ENCODE measurements around the gene EMP2.
"Not testable (repeated sequence)": the region's sequence is repeated elsewhere in the genome, so short reads cannot be mapped to it uniquely, and the experiment has no call there.

Gene EMP2, protein sequence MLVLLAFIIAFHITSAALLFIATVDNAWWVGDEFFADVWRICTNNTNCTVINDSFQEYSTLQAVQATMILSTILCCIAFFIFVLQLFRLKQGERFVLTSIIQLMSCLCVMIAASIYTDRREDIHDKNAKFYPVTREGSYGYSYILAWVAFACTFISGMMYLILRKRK

DNA sequence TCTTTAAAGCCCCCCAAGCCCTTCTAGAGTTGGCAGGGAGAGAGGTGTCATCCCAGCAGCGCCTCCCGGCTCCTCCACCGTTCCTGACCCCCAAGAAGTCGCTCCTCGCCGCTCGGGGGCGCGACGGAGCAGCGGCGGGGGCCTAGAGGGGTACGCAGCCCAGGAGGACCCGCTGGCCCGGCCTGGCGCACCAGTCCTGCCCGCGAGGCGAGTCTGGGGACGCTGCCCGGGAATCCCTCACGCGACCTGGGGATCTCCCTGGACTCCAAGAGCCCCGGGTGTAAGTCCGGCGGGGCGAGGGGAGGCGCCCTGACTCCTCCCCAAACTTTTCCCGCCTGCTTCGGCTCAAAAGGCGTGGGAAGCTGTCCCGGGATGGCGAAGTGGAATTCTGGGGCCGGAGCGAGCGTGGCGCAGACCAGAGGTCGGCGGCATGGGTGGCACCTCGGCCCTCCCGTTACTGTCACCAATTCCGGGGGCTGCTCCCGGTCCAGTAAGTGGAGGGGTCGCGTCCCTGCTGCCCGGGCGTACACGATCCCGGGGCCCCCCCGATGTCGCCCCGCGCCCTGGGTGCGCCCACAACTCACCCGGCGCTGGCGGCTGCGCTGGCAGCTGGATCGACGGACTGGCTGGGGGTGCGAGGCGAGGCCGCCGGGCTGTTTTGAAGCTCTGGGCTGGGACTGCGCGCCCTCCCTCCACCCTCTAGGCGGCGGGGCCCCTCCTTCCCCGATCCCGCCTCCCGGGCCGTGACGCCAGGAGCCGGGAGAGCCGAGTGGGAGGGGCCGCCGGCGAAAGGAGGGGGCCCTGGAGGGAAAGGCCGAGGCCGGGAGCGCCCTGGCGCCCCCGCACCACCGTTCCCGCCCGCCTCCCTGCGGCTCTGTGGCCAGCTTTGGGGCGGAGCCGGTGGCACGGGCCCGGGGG, at the start of gene EMP2:
Gene EMP2 (minus strand): TSS at position 634 of the 918 bp plus-strand sequence. CDS start 32,981 bp downstream, outside the sequence.
- Histone ChIP-seq H3K4me1 (ENCODE audit: control insufficient read depth in 1 of 2, insufficient read depth in 2 of 2, low read length in 2 of 2) (peaks cover 23 to 46% of the 10 kb centered on the region in 2 donors), H3K4me3 (ENCODE audit: low read depth in 1 of 2, low read length in 2 of 2) (peak within 1 kb of the TSS; percentile 79 to 86), H3K36me3 (ENCODE audit: control insufficient read depth in 1 of 2, insufficient read depth in 2 of 2, low read length in 2 of 2) (no peaks in the 10 kb centered on the region), H3K27me3 (ENCODE audit: low read depth, low read length) (no peaks in the 10 kb centered on the region), H3K27ac (ENCODE audit: low read length) (peak within 1 kb of the TSS; percentile 77), H3K9me3 (ENCODE audit: control insufficient read depth in 1 of 2, low read length in 2 of 2) (peaks cover 0 to 2% of the 10 kb centered on the region in 2 donors)

DNA sequence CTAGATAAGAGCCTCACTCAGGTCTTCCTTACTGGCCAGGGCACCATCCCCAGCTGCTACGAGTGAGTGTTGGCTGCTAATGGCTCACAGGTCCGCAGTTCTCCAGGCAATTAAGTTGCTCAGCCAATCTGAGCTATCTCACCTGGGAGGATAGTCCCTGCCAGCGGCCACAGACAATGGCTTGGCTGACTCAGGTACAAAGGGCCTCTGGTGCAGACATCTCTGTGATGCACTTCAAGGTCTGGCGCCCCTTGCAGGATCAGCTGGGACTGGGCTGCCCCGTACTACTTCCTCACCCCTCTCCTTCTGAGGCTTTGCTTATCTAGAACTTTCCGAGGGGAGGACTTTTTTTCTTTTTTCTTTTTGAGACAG, 49.2 kb upstream of the EMP2 start:
- H3K36me3 ChIP-seq (ENCODE audit: control insufficient read depth in 1 of 2, insufficient read depth in 2 of 2, low read length in 2 of 2), result no peaks in the 10 kb centered on the region
- no peak overlapping the region for H3K4me3 ChIP-seq (ENCODE audit: low read depth in 1 of 2, low read length in 2 of 2)
- H3K4me1 ChIP-seq (ENCODE audit: control insufficient read depth in 1 of 2, insufficient read depth in 2 of 2, low read length in 2 of 2), result no peaks in the 10 kb centered on the region
- H3K9me3 ChIP-seq (ENCODE audit: control insufficient read depth in 1 of 2, low read length in 2 of 2), result peaks cover 0 to 8% of the 10 kb centered on the region in 2 donors
- H3K27me3 ChIP-seq (ENCODE audit: low read depth, low read length), result no peaks in the 10 kb centered on the region
- no peak overlapping the region for H3K27ac ChIP-seq (ENCODE audit: low read length)

DNA sequence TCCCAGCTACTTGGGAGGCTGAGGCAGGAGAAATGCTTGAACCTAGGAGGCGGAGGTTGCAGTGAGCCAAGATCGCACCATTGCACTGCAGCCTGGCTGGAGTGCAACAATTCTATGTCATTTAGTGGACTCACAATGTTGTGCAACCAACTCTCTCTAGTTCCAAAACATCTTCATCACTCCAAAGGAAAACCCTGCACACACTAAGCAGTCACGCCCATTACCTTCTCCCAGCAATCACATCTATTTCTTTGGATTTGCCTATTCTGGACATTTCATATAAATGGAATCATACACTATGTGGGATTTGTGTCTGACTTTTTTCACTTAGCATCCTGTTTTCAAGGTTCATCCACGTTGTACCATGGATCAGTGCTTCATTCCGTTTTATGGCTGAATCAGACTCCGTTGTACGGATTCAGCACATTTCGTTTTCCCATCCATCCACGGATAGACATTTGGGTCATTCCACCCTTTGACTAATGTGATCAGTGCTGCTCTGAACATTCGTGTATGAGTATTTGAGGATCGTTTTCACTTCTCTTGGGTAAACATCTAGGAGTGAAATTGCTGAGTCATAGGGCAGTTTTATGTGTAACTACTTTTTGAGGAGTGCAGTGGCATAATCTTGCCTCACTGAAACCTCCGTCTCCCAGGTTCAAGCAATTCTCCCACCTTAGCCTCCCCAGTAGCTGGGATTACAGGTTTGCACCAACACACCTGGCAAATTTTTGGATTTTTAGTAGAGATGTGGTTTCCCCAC, 45.4 kb upstream of the EMP2 start:
- H3K27ac ChIP-seq (ENCODE audit: low read length), result no peak overlapping the region
- no peaks in the 10 kb centered on the region for H3K36me3 ChIP-seq (ENCODE audit: control insufficient read depth in 1 of 2, insufficient read depth in 2 of 2, low read length in 2 of 2)
- no peak overlapping the region for H3K4me3 ChIP-seq (ENCODE audit: low read depth in 1 of 2, low read length in 2 of 2)
- H3K27me3 ChIP-seq (ENCODE audit: low read depth, low read length), result no peaks in the 10 kb centered on the region
- no peaks in the 10 kb centered on the region for H3K9me3 ChIP-seq (ENCODE audit: control insufficient read depth in 1 of 2, low read length in 2 of 2)
- no peaks in the 10 kb centered on the region for H3K4me1 ChIP-seq (ENCODE audit: control insufficient read depth in 1 of 2, insufficient read depth in 2 of 2, low read length in 2 of 2)

DNA sequence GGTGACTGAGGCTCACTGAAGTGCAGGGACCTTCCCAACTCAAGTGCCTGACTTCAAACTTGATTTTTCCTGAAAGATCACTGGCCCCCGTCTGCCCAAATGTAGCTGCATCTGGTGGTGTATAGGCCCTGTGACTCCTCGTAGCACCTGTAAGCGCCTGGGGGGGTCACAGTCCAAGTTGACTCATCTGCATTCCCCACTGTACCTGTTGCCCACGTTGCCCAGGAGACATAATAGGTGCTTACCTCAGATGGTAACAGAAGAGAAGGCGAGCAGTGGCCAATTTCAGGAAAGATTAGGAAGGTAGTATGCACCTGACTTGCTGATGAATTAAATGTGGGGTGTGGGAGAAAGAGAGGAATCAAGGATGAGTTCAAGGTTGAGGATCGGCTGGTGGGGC, 44.1 kb upstream of the EMP2 start:
- peaks cover 0 to 5% of the 10 kb centered on the region in 2 donors for H3K4me1 ChIP-seq (ENCODE audit: control insufficient read depth in 1 of 2, insufficient read depth in 2 of 2, low read length in 2 of 2)
- H3K4me3 ChIP-seq (ENCODE audit: low read depth in 1 of 2, low read length in 2 of 2), result no peak overlapping the region
- no peaks in the 10 kb centered on the region for H3K27me3 ChIP-seq (ENCODE audit: low read depth, low read length)
- no peaks in the 10 kb centered on the region for H3K36me3 ChIP-seq (ENCODE audit: control insufficient read depth in 1 of 2, insufficient read depth in 2 of 2, low read length in 2 of 2)
- H3K9me3 ChIP-seq (ENCODE audit: control insufficient read depth in 1 of 2, low read length in 2 of 2), result no peaks in the 10 kb centered on the region
- no peak overlapping the region for H3K27ac ChIP-seq (ENCODE audit: low read length)

DNA sequence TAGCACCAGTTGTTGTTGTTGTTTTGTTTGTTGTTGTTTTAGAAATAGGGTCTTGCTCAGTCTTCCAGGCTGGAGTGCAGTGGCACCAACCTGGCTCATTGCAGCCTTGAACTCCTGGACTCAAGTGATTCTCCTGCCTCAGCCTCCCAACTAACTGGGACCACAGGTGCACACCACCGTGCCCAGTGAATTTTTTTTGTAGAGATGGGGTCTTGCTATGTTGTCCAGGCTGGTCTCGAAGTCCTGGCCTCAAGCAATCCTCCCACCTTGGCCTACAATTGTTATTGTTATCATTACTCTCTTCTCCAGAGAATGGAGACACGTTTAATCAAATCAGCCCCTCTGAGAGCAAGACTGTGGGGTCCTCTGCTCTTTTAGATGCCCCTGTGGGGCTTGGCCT, 42.7 kb upstream of the EMP2 start:
- Histone ChIP-seq H3K27ac (ENCODE audit: low read length) (no peak overlapping the region), H3K9me3 (ENCODE audit: control insufficient read depth in 1 of 2, low read length in 2 of 2) (no peaks in the 10 kb centered on the region), H3K4me3 (ENCODE audit: low read depth in 1 of 2, low read length in 2 of 2) (no peak overlapping the region), H3K4me1 (ENCODE audit: control insufficient read depth in 1 of 2, insufficient read depth in 2 of 2, low read length in 2 of 2) (peaks cover 0 to 19% of the 10 kb centered on the region in 2 donors), H3K36me3 (ENCODE audit: control insufficient read depth in 1 of 2, insufficient read depth in 2 of 2, low read length in 2 of 2) (no peaks in the 10 kb centered on the region), H3K27me3 (ENCODE audit: low read depth, low read length) (no peaks in the 10 kb centered on the region)

DNA sequence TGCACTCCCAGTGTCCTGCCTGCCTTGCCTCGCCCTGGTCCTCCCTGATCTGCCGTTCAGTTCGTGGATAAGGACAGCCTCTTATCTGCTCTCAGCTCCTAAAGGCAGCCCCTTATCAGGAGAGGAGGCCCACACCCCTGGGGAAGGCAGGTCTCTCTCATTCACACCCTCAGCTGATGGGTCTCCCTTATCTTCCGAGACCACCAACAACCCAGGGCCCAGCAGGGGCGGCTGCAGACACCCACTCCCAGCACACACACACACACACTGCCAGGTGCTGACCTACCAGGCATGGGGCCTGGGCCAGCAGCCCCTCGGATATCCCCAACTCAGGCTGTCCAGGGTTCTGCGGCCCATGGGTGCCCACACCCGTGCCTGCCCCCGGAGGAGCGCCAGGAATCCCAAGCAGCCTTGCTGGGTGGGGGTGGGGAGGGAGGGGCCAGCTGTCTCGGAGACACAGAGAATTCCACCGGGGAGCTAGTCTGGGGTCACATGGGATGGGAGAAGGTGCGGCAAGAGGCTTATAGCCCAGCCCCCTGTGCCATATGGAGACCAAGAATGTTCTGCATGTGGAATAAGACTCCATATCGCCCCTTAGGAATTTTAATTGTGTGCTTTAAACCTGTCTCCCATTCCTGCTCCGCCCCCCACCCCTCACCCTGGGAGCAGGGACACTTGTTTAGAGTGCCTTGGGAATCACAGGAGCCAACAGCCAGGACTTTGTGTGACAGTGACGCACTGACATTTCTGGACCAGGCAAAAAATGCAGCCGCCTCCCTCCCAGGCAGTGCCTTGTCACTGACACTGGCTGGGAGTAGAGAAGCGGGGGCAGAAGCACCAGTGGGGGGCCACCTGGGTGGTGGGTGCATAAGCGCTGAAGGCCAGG, 41.9 kb upstream of the EMP2 start:
- Histone ChIP-seq H3K4me3 (ENCODE audit: low read depth in 1 of 2, low read length in 2 of 2) (no peak overlapping the region), H3K4me1 (ENCODE audit: control insufficient read depth in 1 of 2, insufficient read depth in 2 of 2, low read length in 2 of 2) (peaks cover 6 to 27% of the 10 kb centered on the region in 2 donors), H3K27ac (ENCODE audit: low read length) (no peak overlapping the region), H3K27me3 (ENCODE audit: low read depth, low read length) (no peaks in the 10 kb centered on the region), H3K9me3 (ENCODE audit: control insufficient read depth in 1 of 2, low read length in 2 of 2) (no peaks in the 10 kb centered on the region), H3K36me3 (ENCODE audit: control insufficient read depth in 1 of 2, insufficient read depth in 2 of 2, low read length in 2 of 2) (no peaks in the 10 kb centered on the region)

DNA sequence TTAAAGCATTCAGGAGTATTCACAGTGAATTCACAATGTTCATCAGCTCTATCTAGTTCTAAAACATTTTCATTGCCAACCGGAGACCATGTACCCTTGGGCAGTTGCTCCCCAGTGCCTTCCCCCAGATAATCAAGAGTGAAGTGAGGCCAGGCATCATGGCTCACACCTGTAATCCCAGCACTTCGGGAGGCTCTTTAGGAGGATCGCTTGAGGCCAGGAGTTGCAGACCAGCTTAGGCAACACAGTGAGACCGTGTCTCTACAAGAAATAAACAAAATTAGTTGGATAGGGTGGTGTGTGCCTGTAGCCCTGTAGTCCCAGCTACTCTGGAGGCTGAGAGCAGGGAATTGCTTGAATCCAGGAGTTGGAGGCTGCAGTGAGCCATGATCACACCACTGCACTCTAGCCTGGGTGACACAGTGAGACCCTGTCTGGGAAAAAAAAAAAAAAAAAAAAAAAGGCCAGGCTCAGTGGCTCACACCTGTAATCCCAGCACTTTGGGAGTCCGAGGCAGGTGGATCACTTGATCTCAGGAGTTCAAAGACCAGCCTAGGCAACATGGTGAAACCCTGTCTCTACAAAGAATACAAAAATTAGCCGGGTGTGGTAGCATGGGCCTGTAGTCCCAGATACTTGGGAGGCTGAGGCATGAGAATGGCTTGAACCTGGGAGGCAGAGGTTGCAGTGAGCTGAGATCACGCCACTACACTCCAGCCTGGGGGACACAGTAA, 41.0 kb upstream of the EMP2 start:
- H3K27ac ChIP-seq (ENCODE audit: low read length); H3K36me3 ChIP-seq (ENCODE audit: control insufficient read depth in 1 of 2, insufficient read depth in 2 of 2, low read length in 2 of 2); H3K9me3 ChIP-seq (ENCODE audit: control insufficient read depth in 1 of 2, low read length in 2 of 2); H3K4me3 ChIP-seq (ENCODE audit: low read depth in 1 of 2, low read length in 2 of 2); H3K27me3 ChIP-seq (ENCODE audit: low read depth, low read length): not testable (repeated sequence)
- H3K4me1 ChIP-seq (ENCODE audit: control insufficient read depth in 1 of 2, insufficient read depth in 2 of 2, low read length in 2 of 2), result peaks cover 9 to 35% of the 10 kb centered on the region in 2 donors

DNA sequence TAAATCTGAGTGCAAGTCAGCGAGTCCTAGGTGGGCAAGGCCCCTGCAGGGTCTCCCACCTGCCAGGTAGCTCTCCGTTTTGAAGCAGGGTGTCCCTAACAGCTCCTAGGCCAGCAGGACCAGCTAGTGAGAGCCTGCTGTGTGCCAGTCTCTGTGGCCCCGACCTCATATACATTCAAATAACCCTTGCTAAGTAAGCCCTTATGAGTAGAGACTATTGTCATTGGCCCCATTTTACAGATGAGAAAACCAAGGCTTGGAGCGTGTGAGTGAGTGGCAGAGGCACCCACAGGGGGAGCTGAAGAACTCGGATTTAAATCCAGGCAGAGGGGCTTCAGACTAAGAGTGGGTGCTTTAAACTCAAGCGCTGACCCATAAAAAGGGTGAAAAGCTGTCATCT, 39.7 kb upstream of the EMP2 start:
- peaks cover 9 to 35% of the 10 kb centered on the region in 2 donors for H3K4me1 ChIP-seq (ENCODE audit: control insufficient read depth in 1 of 2, insufficient read depth in 2 of 2, low read length in 2 of 2)
- no peak overlapping the region for H3K4me3 ChIP-seq (ENCODE audit: low read depth in 1 of 2, low read length in 2 of 2)
- H3K27ac ChIP-seq (ENCODE audit: low read length), result no peak overlapping the region
- H3K9me3 ChIP-seq (ENCODE audit: control insufficient read depth in 1 of 2, low read length in 2 of 2), result no peaks in the 10 kb centered on the region
- no peaks in the 10 kb centered on the region for H3K27me3 ChIP-seq (ENCODE audit: low read depth, low read length)
- H3K36me3 ChIP-seq (ENCODE audit: control insufficient read depth in 1 of 2, insufficient read depth in 2 of 2, low read length in 2 of 2), result no peaks in the 10 kb centered on the region

DNA sequence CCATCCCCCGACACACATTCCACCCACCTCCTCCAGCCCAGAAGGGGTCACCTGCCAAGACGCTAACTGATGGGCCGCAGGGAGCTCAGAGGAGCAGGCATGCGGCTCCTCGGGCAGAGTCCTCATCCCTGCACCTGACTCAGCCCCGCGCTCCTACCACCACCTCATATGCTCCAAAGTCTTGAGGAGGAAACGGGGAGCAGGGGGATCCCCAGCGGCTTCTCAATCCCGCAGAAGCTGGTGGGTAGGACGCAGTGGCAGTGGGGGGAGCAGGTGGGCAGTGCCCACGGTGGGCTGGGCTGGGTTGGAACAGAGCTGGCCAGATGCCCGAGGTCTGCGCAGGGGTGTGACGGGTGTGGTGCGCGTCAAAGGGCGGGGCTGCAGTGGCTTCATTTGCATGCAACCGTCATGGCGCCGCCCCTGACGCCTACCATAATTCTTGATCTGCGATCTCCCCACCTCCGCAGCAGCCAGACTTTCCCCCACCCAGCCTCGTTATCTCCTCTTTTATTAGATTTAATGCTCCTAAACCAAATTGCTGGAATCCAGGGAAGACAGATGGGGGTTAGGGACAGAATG, 39.0 kb upstream of the EMP2 start:
- Histone ChIP-seq H3K9me3 (ENCODE audit: control insufficient read depth in 1 of 2, low read length in 2 of 2) (no peaks in the 10 kb centered on the region), H3K4me3 (ENCODE audit: low read depth in 1 of 2, low read length in 2 of 2) (peak overlapping the region in 1 of 2 donors; percentile 37), H3K36me3 (ENCODE audit: control insufficient read depth in 1 of 2, insufficient read depth in 2 of 2, low read length in 2 of 2) (no peaks in the 10 kb centered on the region), H3K27ac (ENCODE audit: low read length) (no peak overlapping the region), H3K4me1 (ENCODE audit: control insufficient read depth in 1 of 2, insufficient read depth in 2 of 2, low read length in 2 of 2) (peaks cover 9 to 35% of the 10 kb centered on the region in 2 donors), H3K27me3 (ENCODE audit: low read depth, low read length) (no peaks in the 10 kb centered on the region)

DNA sequence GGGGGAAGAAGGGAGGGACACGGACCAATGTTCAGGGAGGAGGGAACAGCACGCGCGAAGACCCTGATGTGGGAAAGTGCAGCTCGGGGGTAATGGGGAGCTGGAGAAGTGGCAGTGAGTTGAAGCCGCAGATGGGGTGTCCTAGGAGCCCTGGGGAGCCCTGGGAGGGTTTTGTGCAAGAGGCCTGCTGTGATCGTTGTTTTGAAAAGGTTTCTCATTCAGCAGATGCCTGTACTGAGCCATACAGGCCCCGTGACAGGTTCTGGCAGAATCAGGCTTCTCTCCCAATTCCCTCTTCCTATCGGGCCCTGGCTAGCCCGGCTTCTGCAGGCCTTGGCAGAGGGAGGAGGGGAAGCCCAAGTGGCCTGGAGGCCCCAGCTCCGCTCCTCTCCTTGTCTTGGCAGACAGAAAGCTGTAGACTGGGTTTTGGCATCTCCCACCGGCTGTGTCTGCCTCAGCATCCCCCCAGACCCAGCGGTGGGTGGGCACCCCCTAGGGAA, 38.4 kb upstream of the EMP2 start:
- no peaks in the 10 kb centered on the region for H3K27me3 ChIP-seq (ENCODE audit: low read depth, low read length)
- H3K36me3 ChIP-seq (ENCODE audit: control insufficient read depth in 1 of 2, insufficient read depth in 2 of 2, low read length in 2 of 2), result no peaks in the 10 kb centered on the region
- H3K4me3 ChIP-seq (ENCODE audit: low read depth in 1 of 2, low read length in 2 of 2), result peak overlapping the region in 1 of 2 donors; percentile 37
- no peak overlapping the region for H3K27ac ChIP-seq (ENCODE audit: low read length)
- no peaks in the 10 kb centered on the region for H3K9me3 ChIP-seq (ENCODE audit: control insufficient read depth in 1 of 2, low read length in 2 of 2)
- H3K4me1 ChIP-seq (ENCODE audit: control insufficient read depth in 1 of 2, insufficient read depth in 2 of 2, low read length in 2 of 2), result peaks cover 9 to 35% of the 10 kb centered on the region in 2 donors
